Measurements from ENCODE around the gene NUP62. TPM values are rescaled to one million over a fixed set of nuclear protein-coding genes. Genes with fewer than 3 reads are reported as not detected.
A peak's percentile ranks its signal among the peaks of the same experiment; 100 is the strongest.
"Not testable (repeated sequence)": the region's sequence is repeated elsewhere in the genome, so short reads cannot be mapped to it uniquely, and the experiment has no call there.

Gene NUP62, protein sequence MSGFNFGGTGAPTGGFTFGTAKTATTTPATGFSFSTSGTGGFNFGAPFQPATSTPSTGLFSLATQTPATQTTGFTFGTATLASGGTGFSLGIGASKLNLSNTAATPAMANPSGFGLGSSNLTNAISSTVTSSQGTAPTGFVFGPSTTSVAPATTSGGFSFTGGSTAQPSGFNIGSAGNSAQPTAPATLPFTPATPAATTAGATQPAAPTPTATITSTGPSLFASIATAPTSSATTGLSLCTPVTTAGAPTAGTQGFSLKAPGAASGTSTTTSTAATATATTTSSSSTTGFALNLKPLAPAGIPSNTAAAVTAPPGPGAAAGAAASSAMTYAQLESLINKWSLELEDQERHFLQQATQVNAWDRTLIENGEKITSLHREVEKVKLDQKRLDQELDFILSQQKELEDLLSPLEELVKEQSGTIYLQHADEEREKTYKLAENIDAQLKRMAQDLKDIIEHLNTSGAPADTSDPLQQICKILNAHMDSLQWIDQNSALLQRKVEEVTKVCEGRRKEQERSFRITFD
- total RNA-seq (2014; rRNA removed; shearing (Covaris generic)): 84.6 and 91.3 TPM in 2 replicates

DNA sequence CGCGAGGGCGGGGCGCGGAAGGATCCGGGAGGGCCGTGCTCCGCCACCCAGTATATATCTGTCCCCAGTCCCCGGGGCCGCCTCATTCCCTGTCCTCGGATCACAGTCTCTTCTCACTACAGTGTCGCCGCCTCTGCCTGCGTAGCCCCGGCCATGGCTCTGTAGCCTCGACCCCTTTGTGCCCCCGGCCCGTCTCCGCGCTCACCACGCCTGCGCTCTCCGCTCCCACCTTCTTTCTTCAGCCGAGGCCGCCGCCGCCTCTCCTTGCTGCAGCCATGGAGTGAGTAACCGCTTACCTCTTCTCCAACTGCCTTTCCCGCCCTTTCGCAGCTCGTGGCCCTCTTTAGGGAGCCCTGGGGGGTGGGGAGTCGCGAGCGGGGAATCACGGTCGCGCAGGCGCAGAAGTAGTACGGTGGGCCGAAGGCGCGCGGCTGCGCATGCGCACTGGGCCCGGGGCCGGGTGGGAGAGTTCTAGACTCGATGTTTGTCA is at the start of gene NUP62, which contains the start of gene ATF5:
NUP62 (minus strand) TSS at position 384 of the 490 bp plus-strand sequence. CDS start 19,697 bp downstream, outside the sequence.
ATF5 (plus strand) TSS at position 85 of the 490 bp plus-strand sequence. CDS start 1,646 bp downstream, outside the sequence.
- DNase-seq (ENCODE audit: low spot score): peak; percentile 93

DNA sequence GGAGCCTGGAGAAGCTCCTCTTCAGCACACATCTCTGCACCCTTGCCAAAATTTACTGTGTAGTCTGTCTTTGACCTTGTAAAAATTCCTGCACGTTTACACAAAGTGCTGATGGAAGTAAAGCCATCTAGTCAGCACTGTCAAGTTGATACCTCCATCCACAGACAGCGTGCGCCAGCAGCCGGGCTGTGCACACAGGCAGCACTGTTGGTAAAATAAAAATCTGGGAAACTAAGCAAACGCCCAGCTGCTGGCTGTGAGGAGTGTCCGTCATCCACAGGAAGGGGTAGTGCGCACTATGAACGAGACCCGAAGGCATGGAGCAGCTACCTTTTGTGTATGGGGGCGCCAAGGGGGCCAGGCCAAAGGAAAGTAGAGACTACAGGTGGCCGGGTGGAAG is 49.0 kb upstream of the NUP62 start:
- no peak for DNase-seq (ENCODE audit: low spot score)

DNA sequence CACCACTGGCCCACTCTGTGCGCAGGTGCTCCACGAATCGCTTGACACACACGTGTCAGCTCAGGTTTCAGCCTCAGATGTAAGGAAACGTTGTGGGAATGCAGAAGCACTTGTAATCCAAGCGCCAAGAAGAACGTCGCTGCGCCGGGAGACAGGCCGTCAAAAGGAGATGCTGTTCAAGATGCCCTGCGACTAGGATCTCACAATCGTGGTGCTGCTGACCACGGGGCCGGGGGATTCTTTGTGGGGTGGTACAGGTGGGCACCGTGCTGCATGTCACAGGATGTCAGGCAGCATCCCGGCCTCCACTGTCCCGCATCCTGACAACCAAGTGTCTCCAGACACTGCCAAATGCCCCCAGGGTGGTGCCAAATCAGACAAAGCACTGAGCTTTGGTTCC is 48.6 kb upstream of the NUP62 start:
- DNase-seq (ENCODE audit: low spot score): no peak

DNA sequence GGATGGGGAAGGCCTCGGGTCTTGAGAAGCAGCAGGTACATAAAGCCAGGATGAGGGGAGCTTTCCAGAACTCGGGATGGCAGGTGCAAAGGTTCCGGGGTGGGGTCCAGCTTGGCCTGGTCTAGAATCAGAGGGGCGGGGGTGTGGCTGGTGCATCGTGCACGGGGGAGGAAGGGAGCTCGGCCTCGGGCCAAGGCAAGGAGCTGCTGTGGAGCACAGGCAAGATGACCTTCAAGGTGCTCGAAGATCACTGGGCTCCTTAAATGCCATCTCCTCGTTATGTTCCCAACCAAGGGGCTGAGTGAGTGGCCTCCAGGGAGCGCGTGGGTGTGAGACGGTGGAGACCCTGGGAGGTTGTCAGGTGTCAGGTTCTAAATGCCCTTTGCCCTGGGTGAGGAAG is 47.8 kb upstream of the NUP62 start:
- no peak for DNase-seq (ENCODE audit: low spot score)

DNA sequence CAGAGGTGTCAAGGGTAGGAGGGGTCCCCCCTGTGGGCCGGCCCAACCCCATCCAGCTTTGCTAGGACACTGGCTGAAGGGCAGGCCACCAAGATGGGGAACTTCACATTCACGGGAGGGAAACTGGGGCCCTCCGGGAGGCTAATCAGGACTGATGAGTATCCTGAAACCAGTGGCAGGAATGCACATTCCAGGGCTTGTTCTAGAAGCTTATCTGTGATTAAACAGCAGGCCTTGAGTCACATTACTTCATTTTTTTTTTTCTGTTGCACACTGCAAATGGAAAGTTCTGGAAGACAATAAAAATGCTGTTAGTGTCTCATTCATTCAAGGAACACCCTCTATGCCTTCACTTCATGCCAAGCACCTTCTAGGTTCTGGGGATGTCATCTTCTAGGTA is 47.2 kb upstream of the NUP62 start:
- DNase-seq (ENCODE audit: low spot score): no peak

DNA sequence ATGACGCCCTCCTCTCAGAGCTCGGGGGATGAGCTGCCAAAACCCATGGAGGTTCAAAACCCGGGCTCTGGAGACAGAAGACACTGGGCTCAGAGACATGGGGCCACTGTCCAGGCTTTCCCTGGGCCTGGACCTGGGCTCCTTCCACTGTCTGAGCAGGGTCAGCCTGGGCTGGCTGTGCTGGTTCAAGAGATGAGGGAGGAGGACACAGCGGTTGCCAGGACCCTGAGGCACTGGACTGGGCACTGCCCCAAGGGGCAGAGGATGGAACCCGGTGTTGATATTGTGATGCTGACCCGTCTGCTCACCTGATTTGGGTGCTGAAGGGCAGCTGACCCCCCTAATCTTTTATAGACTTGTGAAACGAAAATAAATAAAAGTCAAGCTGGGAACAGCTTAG is 45.7 kb upstream of the NUP62 start:
- DNase-seq (ENCODE audit: low spot score): no peak

DNA sequence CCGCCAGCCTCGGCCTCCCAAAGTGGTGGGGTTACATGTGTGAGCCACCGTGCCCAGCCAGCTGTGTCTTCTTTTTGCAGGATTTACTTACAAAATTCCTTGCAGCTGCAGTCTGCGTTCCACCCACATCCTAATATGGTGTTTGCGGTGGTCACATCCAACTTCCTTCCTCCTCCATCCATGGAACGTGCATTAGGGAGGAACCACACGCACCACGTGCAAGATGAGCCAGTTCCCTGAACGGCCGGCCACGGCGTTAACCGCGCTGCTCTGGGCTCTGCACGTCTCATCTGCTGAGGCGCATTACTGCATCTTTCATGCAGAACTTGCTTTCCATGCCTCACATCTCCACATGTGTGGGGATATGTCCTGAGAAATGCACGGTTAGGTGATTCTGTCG is 44.7 kb upstream of the NUP62 start:
- no peak for DNase-seq (ENCODE audit: low spot score)

DNA sequence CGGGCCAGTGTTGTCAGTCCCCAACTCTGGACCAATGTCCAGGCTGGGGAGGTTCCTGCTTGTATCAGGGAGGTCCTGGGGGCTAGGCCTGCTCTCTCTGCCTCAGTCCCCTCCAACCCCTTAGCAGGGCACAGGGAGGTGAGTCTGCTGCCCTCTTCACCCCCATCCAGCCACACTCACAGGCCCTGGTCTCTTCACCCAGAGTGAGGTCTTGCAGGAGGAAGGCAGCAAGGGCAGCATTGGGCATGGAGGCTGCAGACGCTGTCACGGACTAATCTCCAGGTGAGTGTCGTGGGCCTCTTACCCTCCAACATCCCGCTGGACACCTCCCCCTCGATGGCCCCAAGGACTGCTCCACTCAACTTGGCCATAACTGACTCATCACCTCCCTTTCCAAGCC is 43.5 kb upstream of the NUP62 start:
- no peak for DNase-seq (ENCODE audit: low spot score)

DNA sequence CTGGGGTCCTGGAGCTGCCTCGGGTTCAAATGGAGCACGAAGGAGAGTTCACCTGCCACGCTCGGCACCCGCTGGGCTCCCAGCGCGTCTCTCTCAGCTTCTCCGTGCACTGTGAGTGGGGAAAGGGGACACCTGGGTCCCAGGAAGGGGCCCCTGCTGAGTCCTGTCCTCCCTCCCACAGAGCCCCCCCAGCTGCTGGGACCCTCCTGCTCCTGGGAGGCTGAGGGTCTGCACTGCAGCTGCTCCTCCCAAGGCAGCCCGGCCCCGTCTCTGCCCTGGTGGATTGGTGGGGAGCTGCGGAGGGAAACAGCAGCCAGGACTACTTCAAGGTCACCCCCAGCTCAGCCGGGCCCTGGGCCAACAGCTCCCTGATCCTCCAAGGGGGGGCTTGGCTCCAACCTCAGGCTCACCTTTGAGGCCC is 42.7 kb upstream of the NUP62 start:
- no peak for DNase-seq (ENCODE audit: low spot score)

DNA sequence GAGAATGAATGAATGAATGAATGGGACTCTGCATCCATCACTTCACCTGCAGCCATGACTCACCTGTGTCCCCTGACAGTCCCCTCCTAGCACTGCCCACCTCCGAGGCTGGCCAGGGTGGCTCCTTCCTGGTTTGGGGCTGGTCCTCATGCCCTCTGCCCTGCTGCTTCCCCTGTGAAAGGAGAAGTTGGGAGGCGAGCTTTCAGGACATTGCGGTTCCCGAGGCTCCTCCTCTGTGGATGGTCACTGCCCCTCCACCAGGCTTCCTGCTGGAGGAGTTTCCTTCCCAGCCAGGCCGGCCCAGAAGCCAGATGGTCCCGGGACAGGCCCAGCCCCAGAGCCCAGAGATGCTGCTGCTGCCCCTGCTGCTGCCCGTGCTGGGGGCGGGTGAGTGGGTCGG is 40.1 kb upstream of the NUP62 start:
- not testable (repeated sequence) for DNase-seq (ENCODE audit: low spot score)

DNA sequence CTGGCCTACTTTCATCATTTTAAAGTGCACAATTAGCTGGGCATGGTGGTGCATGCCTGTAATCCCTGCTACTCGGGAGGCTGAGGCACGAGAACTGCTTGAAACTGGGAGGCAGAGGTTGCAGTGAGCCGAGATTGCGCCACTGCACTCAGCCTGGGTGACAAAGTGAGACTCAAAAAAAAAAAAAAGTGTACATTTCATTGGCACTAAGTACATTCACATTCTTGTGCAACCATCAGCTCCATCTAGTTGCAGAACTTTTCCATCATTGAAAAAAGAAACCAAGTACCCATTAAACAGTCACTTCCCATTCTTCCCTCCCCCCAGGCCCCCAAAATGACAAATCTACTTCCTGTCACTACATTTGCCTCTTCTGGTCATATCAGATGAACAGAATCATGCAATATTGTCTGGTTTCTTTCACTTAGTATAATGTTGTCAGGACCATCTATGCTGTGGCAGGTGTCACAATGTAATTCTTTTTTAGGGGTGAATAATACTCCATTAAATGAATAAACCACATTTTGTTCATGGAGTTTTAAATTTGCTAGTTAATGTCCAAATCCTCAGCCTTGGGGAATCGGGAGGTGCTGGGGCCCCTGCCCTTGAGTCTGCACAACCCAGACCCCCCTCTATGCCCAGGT is 39.1 kb upstream of the NUP62 start:
- DNase-seq (ENCODE audit: low spot score): no peak

DNA sequence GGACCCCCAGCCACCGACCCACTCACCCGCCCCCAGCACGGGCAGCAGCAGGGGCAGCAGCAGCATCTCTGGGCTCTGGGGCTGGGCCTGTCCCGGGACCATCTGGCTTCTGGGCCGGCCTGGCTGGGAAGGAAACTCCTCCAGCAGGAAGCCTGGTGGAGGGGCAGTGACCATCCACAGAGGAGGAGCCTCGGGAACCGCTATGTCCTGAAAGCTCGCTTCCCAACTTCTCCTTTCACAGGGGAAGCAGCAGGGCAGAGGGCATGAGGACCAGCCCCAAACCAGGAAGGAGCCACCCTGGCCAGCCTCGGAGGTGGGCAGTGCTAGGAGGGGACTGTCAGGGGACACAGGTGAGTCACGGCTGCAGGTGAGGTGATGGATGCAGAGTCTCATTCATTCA is 31.7 kb upstream of the NUP62 start, which contains the start of gene SIGLEC11:
SIGLEC11 (minus strand) TSS at position 193 of the 400 bp plus-strand sequence; CDS start at position 102, 91 bp downstream.
- DNase-seq (ENCODE audit: low spot score): not testable (repeated sequence)

DNA sequence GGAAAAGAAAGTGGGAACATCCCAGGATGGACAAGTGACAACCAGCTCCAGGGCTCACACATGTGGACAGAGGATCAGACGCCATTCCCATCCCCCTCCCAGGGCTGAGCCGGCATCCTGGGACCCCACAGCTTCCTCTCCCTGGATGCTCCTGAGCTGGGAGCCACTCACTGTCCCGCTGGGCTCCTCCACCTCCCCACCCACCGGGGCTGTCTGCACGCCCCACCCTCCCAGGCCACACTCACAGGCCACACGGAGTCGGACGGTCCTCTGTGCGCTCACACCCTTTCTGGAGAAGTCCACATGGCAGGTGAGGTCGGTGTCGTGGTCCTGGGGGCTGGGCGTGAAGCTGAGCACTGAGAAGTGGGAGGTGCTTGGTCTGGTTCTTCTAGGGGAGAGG is 30.6 kb upstream of the NUP62 start:
- not testable (repeated sequence) for DNase-seq (ENCODE audit: low spot score)

DNA sequence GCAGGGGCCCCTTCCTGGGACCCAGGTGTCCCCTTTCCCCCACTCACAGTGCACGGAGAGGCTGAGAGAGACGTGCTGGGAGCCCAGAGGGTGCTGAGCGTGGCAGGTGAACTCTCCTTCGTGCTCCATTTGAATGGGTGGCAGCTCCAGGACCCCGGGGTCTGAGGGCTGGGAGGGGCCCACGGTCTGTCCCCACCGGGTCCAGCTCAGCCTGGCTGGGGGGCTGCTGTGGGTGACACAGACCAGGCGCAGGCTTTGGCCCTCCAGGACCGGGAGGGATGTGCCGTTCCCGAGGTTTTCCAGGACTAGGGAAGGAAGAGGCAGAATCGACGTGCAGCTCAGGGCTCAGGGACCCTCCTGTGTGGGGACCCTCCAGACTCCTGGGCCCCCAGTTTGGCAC is 29.3 kb upstream of the NUP62 start:
- DNase-seq (ENCODE audit: low spot score): not testable (repeated sequence)

DNA sequence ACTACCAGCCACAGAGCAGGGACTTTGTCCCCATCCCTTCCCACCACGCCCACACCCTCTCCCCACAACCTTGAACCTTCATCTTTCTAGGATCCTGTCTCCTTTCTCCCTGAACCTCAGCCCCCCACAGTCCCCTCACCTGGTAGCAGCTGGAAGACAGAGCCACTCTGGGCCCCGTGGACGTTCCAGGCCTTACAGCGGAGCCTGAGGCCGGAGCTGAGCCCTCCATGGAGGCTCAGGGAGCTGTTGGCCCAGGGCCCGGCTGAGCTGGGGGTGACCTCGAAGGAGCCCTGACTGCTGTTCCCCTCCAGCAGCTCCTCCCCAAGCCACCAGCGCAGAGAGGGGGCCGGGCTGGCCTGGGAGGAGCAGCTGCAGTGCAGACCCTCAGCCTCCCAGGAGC is 28.8 kb upstream of the NUP62 start:
- DNase-seq (ENCODE audit: low spot score): not testable (repeated sequence)

DNA sequence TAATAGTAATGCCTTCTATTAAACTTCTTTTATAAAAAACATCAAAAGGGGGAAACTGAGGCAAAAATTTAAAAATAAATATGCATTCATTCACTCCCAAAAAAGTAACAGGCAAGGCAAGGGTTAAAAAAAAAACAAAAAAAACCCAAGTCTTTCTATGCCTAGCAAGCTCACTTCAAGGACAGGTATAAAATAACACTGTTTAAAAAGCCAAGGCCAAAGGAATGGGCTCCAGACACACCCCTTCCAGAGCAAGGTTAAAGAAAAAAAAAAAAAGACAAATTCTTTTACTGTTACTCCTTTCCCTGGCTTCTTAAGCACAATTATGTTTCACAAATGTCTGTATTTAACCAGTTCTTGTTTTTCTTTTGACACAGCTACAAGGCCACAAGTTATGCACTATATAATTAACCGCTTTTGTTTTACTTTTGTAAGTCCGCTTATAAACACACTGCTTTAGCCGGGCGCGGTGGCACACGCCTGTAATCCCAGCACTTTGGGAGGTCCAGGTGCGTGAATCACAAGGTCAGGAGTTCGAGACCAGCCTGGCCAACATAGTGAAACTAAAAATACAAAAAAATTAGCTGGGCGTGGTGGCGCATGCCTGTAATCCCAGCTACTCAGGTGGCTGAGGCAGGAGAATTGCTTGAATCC is 28.1 kb upstream of the NUP62 start:
- no peak for DNase-seq (ENCODE audit: low spot score)

DNA sequence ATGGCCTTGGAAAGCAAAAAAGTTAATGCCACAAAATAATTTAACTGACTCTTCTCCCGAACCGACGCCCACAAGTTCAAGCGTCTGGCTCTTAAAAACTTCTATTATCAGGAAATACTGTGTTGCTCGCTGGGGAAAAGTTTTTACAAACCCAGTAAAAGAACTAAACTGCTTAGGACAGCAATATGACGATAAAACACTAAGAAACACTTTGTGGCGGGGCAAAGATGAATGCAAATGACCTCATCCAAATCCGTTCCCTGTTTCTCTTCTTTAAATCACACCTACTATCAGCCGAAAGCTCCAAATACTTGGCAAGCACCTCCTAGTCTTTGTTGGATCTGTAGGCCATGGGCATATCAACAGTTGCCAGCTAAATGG is 26.8 kb upstream of the NUP62 start:
- DNase-seq (ENCODE audit: low spot score): no peak

DNA sequence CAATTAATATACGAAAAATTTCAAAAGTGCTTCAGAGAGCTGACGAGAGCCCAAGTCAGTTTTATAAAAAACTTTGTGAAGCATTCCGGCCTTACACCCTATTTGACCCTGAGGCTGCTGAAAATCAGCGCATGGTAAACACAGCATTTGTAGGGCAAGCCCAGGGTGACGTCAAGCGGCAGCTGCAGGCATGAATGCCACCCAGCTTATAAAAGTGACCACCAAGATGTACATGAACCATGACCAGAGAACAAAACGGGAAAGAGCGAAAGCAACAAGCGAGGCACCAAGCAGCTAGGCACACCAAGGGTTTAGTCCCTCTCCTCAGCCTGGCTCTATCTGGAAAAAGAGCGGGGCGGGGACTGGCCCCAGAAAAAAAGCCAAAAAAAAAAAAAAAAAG is 25.6 kb upstream of the NUP62 start:
- DNase-seq (ENCODE audit: low spot score): no peak

DNA sequence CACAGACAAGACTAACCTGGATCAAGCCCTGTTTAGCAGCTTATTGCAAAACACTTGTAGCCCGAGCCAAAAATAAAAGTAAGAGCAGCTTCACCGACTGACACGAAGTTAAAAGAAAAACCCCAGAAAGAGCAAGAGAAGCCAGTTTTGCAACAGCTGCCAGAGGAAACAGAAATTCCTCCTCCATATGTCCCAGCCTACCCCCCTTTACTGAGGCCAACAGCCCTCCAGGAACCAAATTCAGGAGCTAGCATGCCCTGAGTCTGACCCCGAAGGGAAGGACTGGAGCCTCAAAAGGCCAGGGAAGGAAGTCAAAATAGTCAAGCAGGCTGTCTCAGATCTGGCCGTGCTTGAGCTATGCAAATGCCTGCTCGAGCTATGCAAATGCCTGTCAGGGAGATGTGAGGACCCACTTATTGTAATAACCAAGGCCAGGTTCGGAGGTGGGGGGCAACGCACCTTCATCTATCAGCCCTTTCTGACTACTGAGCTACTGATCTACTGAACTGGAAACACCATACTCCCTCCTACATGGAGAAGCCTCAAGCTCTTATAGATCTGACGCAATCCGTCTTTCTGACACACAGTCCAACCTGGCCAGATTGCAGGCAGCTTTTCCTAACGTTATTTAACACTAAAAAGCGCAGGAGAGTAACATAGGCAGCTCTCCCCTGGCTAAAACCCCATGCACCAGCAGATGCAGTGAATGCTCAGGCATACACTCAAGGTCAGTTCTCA is 25.0 kb upstream of the NUP62 start:
- no peak for DNase-seq (ENCODE audit: low spot score)

DNA sequence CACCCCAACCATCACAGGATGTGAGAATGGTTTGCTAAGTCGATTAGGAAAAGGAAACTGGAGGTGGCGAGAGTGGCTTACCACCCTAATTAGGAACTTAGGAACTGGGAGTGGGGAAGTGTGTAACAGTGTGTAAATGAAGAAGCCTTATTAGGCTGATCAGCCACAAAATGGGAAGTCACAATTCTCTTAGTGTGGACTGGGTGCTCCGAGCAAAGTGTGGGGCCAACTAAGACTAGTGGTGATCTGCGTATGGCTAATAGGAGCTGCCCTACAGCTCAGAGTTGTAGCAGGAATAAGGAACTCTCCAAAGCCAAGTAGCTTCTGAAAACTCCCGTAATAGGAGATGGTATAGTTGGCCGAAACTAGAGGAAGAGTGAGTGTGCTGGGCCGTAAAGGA is 24.1 kb upstream of the NUP62 start:
- no peak for DNase-seq (ENCODE audit: low spot score)

DNA sequence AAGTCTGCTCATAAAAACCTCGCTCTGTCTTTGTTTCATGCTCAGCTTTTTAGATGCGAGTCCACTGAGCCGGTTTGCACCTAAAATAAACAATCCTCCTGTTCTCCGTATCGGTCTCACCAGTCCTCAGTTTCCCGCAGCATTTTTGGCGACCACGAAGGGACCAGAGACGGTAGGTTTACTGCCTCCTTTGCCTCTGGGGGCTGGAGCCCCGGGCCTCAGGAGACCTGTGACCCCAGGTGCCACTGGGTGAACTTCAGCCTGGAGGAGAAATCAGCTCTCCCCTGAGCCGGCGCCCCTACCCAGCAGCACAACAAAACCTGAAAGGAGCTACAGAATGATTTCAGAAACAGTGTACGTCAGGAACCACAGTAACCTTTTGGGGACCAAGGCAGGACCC is 23.6 kb upstream of the NUP62 start:
- no peak for DNase-seq (ENCODE audit: low spot score)

DNA sequence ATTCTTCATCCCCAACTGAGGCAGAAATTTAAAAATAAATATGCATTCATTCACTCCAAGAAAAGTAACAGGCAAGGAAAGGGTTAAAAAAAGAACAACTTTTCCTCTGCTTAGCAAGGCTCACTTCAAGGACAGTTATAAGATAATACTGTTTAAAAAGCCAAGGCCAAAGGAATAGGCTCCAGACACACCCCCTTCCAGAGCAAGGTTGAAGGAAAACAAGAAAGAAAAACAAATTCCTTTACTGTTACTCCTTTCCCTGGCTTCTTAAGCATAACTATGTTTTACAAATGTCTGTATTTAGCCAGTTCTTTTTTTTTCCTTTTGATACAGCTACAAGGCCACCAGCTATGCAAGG is 23.2 kb upstream of the NUP62 start:
- DNase-seq (ENCODE audit: low spot score): no peak
